SH-SY5Y (cell line): ENCODE data around the gene TMEM203.

ENCODE experiments used
- GATA2 ChIP-seq: IDR thresholded peaks from 2 replicates; pipeline ENCODE4 v1.6.1; 2011; ENCODE audit warnings: mild to moderate bottlenecking, low read depth, low read length
- GATA3 ChIP-seq: IDR thresholded peaks from 2 replicates; pipeline ENCODE4 v1.6.1; 2011; ENCODE audit warnings: low read depth, mild to moderate bottlenecking, low read length, moderate library complexity

DNA sequence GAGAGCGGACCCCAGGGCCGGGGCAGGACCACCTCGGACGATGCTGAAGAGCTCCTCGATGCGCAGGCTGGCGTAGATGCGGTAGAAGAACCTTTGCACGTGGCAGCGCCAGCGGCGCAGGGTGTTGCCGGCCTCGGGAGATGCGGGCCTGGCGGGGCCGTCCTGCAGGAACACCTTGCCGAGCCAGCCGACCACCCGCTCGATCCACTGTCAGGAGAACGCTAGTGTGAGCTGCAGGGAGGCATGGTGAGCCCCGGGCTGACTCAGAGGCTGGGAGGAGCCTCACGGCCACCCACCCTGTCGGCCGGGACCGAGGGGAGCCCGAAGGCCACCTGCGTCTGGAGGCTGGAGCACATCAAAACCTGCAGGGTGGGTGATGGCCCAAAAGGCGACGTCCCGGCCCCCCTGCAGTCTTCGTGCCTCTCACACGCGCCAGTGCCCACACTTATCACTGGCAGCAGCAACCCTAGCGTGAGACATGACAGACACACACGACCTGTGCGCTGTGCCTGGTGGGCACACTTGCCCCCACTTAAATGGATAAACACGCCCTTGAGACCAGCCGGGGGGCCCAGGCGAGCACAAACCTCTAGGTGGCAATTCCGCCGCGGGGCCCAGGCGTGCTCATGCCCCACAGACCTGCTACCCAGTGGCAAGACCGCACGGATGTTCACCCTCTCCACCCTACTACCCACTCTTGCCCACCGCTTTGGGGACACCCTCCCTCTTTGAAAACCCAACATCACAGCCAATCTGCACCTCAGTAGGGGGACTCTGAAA lies 20.4 kb downstream of the TMEM203 start:
- TF ChIP-seq GATA2 (no peak), GATA3 (no peak)
